Measurements from ENCODE around the gene HCRTR1. TPM values are rescaled to one million over a fixed set of nuclear protein-coding genes. Genes with fewer than 3 reads are reported as not detected.

HCRTR1 gene
- total RNA-seq, 2 donors from 2014 or later, result not detected

- ATAC-seq (replicated peaks), result peak; percentile 16
- Mint-ChIP-seq H3K9me3 (no peaks in the 10 kb centered on the region), H3K4me1 (peaks cover 10% of the 10 kb centered on the region)
These were observed 7.4 kb downstream of the HCRTR1 start for GRCh38 chr1:31624731-31625514.

GRCh38 chr1:31625561-31626222 lies 8.2 kb downstream of the HCRTR1 start:
- no peaks in the 10 kb centered on the region for H3K9me3 Mint-ChIP-seq
- peaks cover 35% of the 10 kb centered on the region for H3K36me3 Mint-ChIP-seq (ENCODE audit: low read depth)
- peak overlapping the region; percentile 36 for H3K27ac Mint-ChIP-seq
- H3K4me1 Mint-ChIP-seq, result peaks cover 10% of the 10 kb centered on the region
- no peak for ATAC-seq (replicated peaks)
- no peak overlapping the region for H3K4me3 Mint-ChIP-seq
- no peaks in the 10 kb centered on the region for H3K27me3 Mint-ChIP-seq

More at GRCh38 chr1:31624731-31625514, 7.4 kb downstream of the HCRTR1 start:
- H3K27me3 Mint-ChIP-seq, result no peaks in the 10 kb centered on the region
- H3K27ac Mint-ChIP-seq, result peak overlapping the region; percentile 49
- no peak overlapping the region for H3K4me3 Mint-ChIP-seq
- H3K36me3 Mint-ChIP-seq (ENCODE audit: low read depth), result peaks cover 27% of the 10 kb centered on the region

- Mint-ChIP-seq H3K4me3 (no peak overlapping the region), H3K27me3 (no peaks in the 10 kb centered on the region), H3K9me3 (no peaks in the 10 kb centered on the region), H3K4me1 (peaks cover 10% of the 10 kb centered on the region), H3K36me3 (ENCODE audit: low read depth) (peaks cover 43% of the 10 kb centered on the region), H3K27ac (peak overlapping the region; percentile 14)
- no peak for ATAC-seq (replicated peaks)
These were observed 9.0 kb downstream of the HCRTR1 start for GRCh38 chr1:31626223-31627207.

GRCh38 chr1:31627301-31627929 lies 9.9 kb downstream of the HCRTR1 start:
- no peak for ATAC-seq (replicated peaks)
- peak overlapping the region; percentile 14 for H3K27ac Mint-ChIP-seq
- H3K36me3 Mint-ChIP-seq (ENCODE audit: low read depth), result peaks cover 52% of the 10 kb centered on the region
- no peaks in the 10 kb centered on the region for H3K27me3 Mint-ChIP-seq
- no peaks in the 10 kb centered on the region for H3K9me3 Mint-ChIP-seq
- H3K4me3 Mint-ChIP-seq, result no peak overlapping the region
- peaks cover 10% of the 10 kb centered on the region for H3K4me1 Mint-ChIP-seq

GRCh38 chr1:31627930-31628559 lies 10.6 kb downstream of the HCRTR1 start:
- no peak for ATAC-seq (replicated peaks)
- no peaks in the 10 kb centered on the region for H3K27me3 Mint-ChIP-seq
- H3K4me1 Mint-ChIP-seq, result peaks cover 10% of the 10 kb centered on the region
- peaks cover 57% of the 10 kb centered on the region for H3K36me3 Mint-ChIP-seq (ENCODE audit: low read depth)
- no peaks in the 10 kb centered on the region for H3K9me3 Mint-ChIP-seq
- no peak overlapping the region for H3K4me3 Mint-ChIP-seq
- H3K27ac Mint-ChIP-seq, result no peak overlapping the region

GRCh38 chr1:31628931-31629556 lies 11.6 kb downstream of the HCRTR1 start:
- peak overlapping the region; percentile 59 for H3K27ac Mint-ChIP-seq
- peaks cover 62% of the 10 kb centered on the region for H3K36me3 Mint-ChIP-seq (ENCODE audit: low read depth)
- ATAC-seq (replicated peaks), result no peak

GRCh38 chr1:31632649-31633048 lies 15.2 kb downstream of the HCRTR1 start:
- no peak for ATAC-seq (replicated peaks)
- Mint-ChIP-seq H3K4me3 (no peak overlapping the region), H3K27me3 (no peaks in the 10 kb centered on the region), H3K36me3 (ENCODE audit: low read depth) (peaks cover 78% of the 10 kb centered on the region), H3K4me1 (peaks cover 13% of the 10 kb centered on the region), H3K9me3 (no peaks in the 10 kb centered on the region), H3K27ac (no peak overlapping the region)

More at GRCh38 chr1:31628931-31629556, 11.6 kb downstream of the HCRTR1 start:
- H3K27me3 Mint-ChIP-seq, result no peaks in the 10 kb centered on the region
- no peak overlapping the region for H3K4me3 Mint-ChIP-seq
- H3K9me3 Mint-ChIP-seq, result no peaks in the 10 kb centered on the region
- peaks cover 5% of the 10 kb centered on the region for H3K4me1 Mint-ChIP-seq

GRCh38 chr1:31633117-31633516 lies 15.6 kb downstream of the HCRTR1 start:
- Mint-ChIP-seq H3K27me3 (no peaks in the 10 kb centered on the region), H3K36me3 (ENCODE audit: low read depth) (peaks cover 75% of the 10 kb centered on the region), H3K4me1 (peaks cover 13% of the 10 kb centered on the region), H3K9me3 (no peaks in the 10 kb centered on the region), H3K27ac (no peak overlapping the region), H3K4me3 (no peak overlapping the region)
- no peak for ATAC-seq (replicated peaks)

GRCh38 chr1:31637915-31638673 lies 20.6 kb downstream of the HCRTR1 start:
- no peak for ATAC-seq (replicated peaks)
- H3K4me3 Mint-ChIP-seq, result no peak overlapping the region
- peaks cover 13% of the 10 kb centered on the region for H3K4me1 Mint-ChIP-seq
- H3K36me3 Mint-ChIP-seq (ENCODE audit: low read depth), result peaks cover 27% of the 10 kb centered on the region
- no peaks in the 10 kb centered on the region for H3K9me3 Mint-ChIP-seq
- no peak overlapping the region for H3K27ac Mint-ChIP-seq
- H3K27me3 Mint-ChIP-seq, result no peaks in the 10 kb centered on the region

GRCh38 chr1:31639543-31639942 lies 22.1 kb downstream of the HCRTR1 start:
- H3K4me3 Mint-ChIP-seq, result no peak overlapping the region
- ATAC-seq (replicated peaks), result no peak
- peaks cover 15% of the 10 kb centered on the region for H3K36me3 Mint-ChIP-seq (ENCODE audit: low read depth)
- H3K4me1 Mint-ChIP-seq, result peaks cover 13% of the 10 kb centered on the region
- H3K27me3 Mint-ChIP-seq, result no peaks in the 10 kb centered on the region
- no peaks in the 10 kb centered on the region for H3K9me3 Mint-ChIP-seq
- H3K27ac Mint-ChIP-seq, result no peak overlapping the region

GRCh38 chr1:31640179-31640578 lies 22.7 kb downstream of the HCRTR1 start:
- Mint-ChIP-seq H3K27ac (no peak overlapping the region), H3K9me3 (no peaks in the 10 kb centered on the region), H3K4me3 (no peak overlapping the region)

GRCh38 chr1:31640964-31641363 lies 23.5 kb downstream of the HCRTR1 start:
- Mint-ChIP-seq H3K27me3 (no peaks in the 10 kb centered on the region), H3K4me3 (no peak overlapping the region), H3K36me3 (ENCODE audit: low read depth) (peaks cover 18% of the 10 kb centered on the region), H3K9me3 (no peaks in the 10 kb centered on the region), H3K4me1 (peaks cover 9% of the 10 kb centered on the region), H3K27ac (no peak overlapping the region)
- no peak for ATAC-seq (replicated peaks)

More at GRCh38 chr1:31640179-31640578, 22.7 kb downstream of the HCRTR1 start:
- Mint-ChIP-seq H3K27me3 (no peaks in the 10 kb centered on the region), H3K4me1 (peaks cover 13% of the 10 kb centered on the region), H3K36me3 (ENCODE audit: low read depth) (peaks cover 17% of the 10 kb centered on the region)
- no peak for ATAC-seq (replicated peaks)

Data from activated T-helper 17 cell treated with anti-CD3 and anti-CD28 coated beads, Interleukin-2, amount 50 U/mL, for 72 hours (primary cell).